NCI-H2107 treated with DMSO at 0.1 percent for 48 hours (cell line): Measurements from ENCODE around the gene PTPRN2.

ENCODE experiments used
- DNase-seq: peaks from one replicate; lab custom pipeline; 2025; ENCODE audit not compliant: unreplicated experiment; lab: John Stamatoyannopoulos, UW

The PTPRN2 gene

GRCh38 chr7:157634401-157635147 lies 953.0 kb downstream of the PTPRN2 start:
- DNase-seq = no peak

GRCh38 chr7:157633465-157634185 lies 954.0 kb downstream of the PTPRN2 start:
- DNase-seq = no peak

GRCh38 chr7:157630301-157630853 lies 957.2 kb downstream of the PTPRN2 start:
- DNase-seq = no peak

- DNase-seq = no peak
These were observed 959.2 kb downstream of the PTPRN2 start for GRCh38 chr7:157628456-157628855.

- no peak for DNase-seq
These were observed 960.0 kb downstream of the PTPRN2 start for GRCh38 chr7:157627646-157628045.

GRCh38 chr7:157627033-157627432 lies 960.6 kb downstream of the PTPRN2 start:
- DNase-seq = no peak

- DNase-seq = no peak
These were observed 961.5 kb downstream of the PTPRN2 start for GRCh38 chr7:157625973-157626742.

- no peak for DNase-seq
These were observed 964.1 kb downstream of the PTPRN2 start for GRCh38 chr7:157623556-157623955.

GRCh38 chr7:157622408-157623205 lies 965.0 kb downstream of the PTPRN2 start:
- no peak for DNase-seq

GRCh38 chr7:157622000-157622399 lies 965.6 kb downstream of the PTPRN2 start:
- DNase-seq = no peak

- DNase-seq = no peak
These were observed 966.4 kb downstream of the PTPRN2 start for GRCh38 chr7:157621131-157621681.

GRCh38 chr7:157620616-157621015 lies 967.0 kb downstream of the PTPRN2 start:
- no peak for DNase-seq

- DNase-seq = no peak
These were observed 967.7 kb downstream of the PTPRN2 start for GRCh38 chr7:157619753-157620525.

- no peak for DNase-seq
These were observed 968.6 kb downstream of the PTPRN2 start for GRCh38 chr7:157618823-157619606.

GRCh38 chr7:157618091-157618726 lies 969.4 kb downstream of the PTPRN2 start:
- DNase-seq = no peak

- DNase-seq = no peak
These were observed 970.2 kb downstream of the PTPRN2 start for GRCh38 chr7:157617401-157617800.

- no peak for DNase-seq
These were observed 970.7 kb downstream of the PTPRN2 start for GRCh38 chr7:157616931-157617330.

- DNase-seq = no peak
These were observed 971.2 kb downstream of the PTPRN2 start for GRCh38 chr7:157616426-157616825.
